Measurements from ENCODE around the gene SUN3. TPM values are rescaled to one million over a fixed set of nuclear protein-coding genes. Genes with fewer than 3 reads are reported as not detected.
"Not testable (repeated sequence)": the region's sequence is repeated elsewhere in the genome, so short reads cannot be mapped to it uniquely, and the experiment has no call there.

SUN3 gene
- total RNA-seq, 1 experiment from 2014 or later = not detected

- TF ChIP-seq ZNF317 (CRISPR knock-in tag; IDR thresholded peaks at IDR 0.05; ENCODE audit: borderline replicate concordance, low read depth) = no peak
Measured at GRCh38 chr7:47991270-47991669, 37.6 kb downstream of the SUN3 start (continued).

- H3K4me3 Mint-ChIP-seq = no peak overlapping the region
- CTCF ChIA-PET = interaction anchor here (1.7 to 2.3 kb wide), 4 partner anchors 22 to 164 kb away, joined by 4 to 23 read pairs (median 14); partner anchors contain the start of gene UPP1
- peaks cover 4% of the 10 kb centered on the region; the same call in 1 of the 2 replicates for H3K36me3 Mint-ChIP-seq
- DNase-seq (ENCODE audit: low spot score) (no peak), ATAC-seq (no peak)
- TF ChIP-seq SP1 (CRISPR knock-in tag; conservative IDR thresholded peaks at IDR 0.05) = no peak
- TF ChIP-seq ESRRA (CRISPR knock-in tag; IDR thresholded peaks at IDR 0.05; ENCODE audit: borderline replicate concordance) = no peak
- no peak for TF ChIP-seq USF1 (CRISPR knock-in tag; IDR thresholded peaks at IDR 0.05)
- TF ChIP-seq NFYB (CRISPR knock-in tag; conservative IDR thresholded peaks at IDR 0.05; ENCODE audit: low read depth) = no peak
- no peak for TF ChIP-seq E2F1 (CRISPR knock-in tag; IDR thresholded peaks at IDR 0.05)
- TF ChIP-seq ZNF425 (CRISPR knock-in tag; conservative IDR thresholded peaks at IDR 0.05) = no peak
- TF ChIP-seq SMAD4 (CRISPR knock-in tag; IDR thresholded peaks at IDR 0.05) = no peak
- TF ChIP-seq ARID4B (CRISPR knock-in tag; IDR thresholded peaks at IDR 0.05; ENCODE audit: borderline replicate concordance) = no peak
- TF ChIP-seq CBFB (CRISPR knock-in tag; IDR thresholded peaks at IDR 0.05; ENCODE audit: low read depth) = no peak
- TF ChIP-seq TP53 (CRISPR knock-in tag; IDR thresholded peaks at IDR 0.05) = no peak
- TF ChIP-seq ZNF671 (CRISPR knock-in tag; IDR thresholded peaks at IDR 0.05) = no peak
- no peak for TF ChIP-seq ELF4 (CRISPR knock-in tag; IDR thresholded peaks at IDR 0.05; ENCODE audit: low read depth)
- peak overlapping the region; percentile 97 for H3K27ac Mint-ChIP-seq
- no peaks in the 10 kb centered on the region; the same call in 1 of the 2 replicates for H3K27me3 Mint-ChIP-seq (ENCODE audit: low read depth)
- POLR2A ChIA-PET = interaction anchor here (0.5 kb wide), 1 partner anchor 531 kb away, joined by 3 read pairs; no protein-coding TSS in a partner anchor
- peaks cover 39% of the 10 kb centered on the region for H3K4me1 Mint-ChIP-seq
- H3K9me3 Mint-ChIP-seq = peaks cover 18% of the 10 kb centered on the region
Measured at GRCh38 chr7:47990592-47990991, 38.3 kb downstream of the SUN3 start.

- H3K36me3 Mint-ChIP-seq; H3K4me3 Mint-ChIP-seq; POLR2A ChIA-PET; H3K27me3 Mint-ChIP-seq (ENCODE audit: low read depth); DNase-seq (ENCODE audit: low spot score); ATAC-seq: not testable (repeated sequence)
- Mint-ChIP-seq H3K9me3 (peaks cover 12% of the 10 kb centered on the region), H3K27ac (peak overlapping the region; percentile 97), H3K4me1 (peaks cover 39% of the 10 kb centered on the region)
- 0 out of 2 replicates have a peak, but pooled peaks have one; percentile 59 for TF ChIP-seq ZBTB21 (CRISPR knock-in tag; IDR thresholded peaks at IDR 0.05; ENCODE audit: borderline replicate concordance)
- CTCF ChIA-PET = interaction anchor here (1.0 to 1.7 kb wide), 5 partner anchors 10 to 120 kb away, joined by 3 to 5 read pairs (median 3); no protein-coding TSS in a partner anchor
Measured at GRCh38 chr7:47989607-47990400, 39.1 kb downstream of the SUN3 start.
